ENCODE data around the gene APOBR.
"Not testable (repeated sequence)": the region's sequence is repeated elsewhere in the genome, so short reads cannot be mapped to it uniquely, and the experiment has no call there.

APOBR gene

DNA sequence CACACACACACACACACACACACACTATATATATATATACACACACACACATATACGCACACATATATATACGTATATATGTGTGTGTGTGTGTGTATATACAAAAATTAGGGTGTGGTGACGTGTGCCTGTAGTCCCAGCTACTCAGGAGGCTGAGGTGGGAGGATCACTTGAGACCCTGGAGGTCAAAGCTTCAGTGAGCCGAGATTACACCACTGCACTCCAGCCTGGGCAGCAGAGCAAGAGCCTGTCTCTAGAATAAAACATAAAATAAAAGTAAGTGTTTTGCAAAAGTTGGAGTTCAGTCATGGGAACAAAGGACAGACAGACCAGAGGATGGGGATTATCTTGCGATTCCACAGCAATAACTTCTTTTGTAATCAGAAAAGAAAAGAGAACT is 33.5 kb downstream of the APOBR start:
- DNase-seq: no peak

DNA sequence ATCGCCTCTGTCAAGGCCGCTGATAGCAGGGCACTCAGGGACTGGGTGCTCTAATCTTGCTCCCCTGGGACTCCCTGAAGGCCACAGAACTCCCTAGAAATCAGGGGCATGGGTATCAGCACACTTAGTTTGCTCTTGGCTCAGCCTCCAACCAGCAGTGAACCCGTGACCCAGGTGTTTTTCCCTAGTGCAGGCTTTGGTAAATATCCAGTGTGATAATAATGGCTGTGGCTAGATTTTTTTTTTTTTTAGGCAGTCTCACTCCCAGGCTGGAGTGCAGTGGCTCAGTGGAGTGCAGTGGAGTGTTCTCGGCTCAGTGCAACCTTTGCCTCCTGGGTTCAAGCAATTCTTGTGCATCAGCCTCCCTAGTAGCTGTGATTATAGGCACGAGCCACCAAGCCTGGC is 34.0 kb downstream of the APOBR start:
- no peak for DNase-seq

DNA sequence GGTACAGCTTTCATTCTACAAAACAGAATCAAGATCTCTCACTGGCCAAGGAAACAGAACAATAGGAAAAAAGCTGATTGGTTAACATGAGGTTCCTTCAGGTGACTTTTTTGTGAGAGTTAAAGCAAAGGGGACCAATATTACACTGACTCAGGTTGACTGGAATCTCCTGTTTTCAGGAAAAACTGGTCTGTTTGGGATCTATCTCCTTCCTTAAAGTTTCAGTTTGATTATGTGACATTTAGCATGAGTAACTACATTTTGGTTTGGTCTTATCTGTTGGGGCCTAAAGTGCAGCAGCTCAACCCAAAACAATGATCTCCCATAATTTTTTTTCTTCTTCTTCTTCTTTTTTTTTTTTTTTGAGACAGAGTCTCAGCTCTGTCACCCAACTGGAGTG is 34.7 kb downstream of the APOBR start:
- no peak for DNase-seq

DNA sequence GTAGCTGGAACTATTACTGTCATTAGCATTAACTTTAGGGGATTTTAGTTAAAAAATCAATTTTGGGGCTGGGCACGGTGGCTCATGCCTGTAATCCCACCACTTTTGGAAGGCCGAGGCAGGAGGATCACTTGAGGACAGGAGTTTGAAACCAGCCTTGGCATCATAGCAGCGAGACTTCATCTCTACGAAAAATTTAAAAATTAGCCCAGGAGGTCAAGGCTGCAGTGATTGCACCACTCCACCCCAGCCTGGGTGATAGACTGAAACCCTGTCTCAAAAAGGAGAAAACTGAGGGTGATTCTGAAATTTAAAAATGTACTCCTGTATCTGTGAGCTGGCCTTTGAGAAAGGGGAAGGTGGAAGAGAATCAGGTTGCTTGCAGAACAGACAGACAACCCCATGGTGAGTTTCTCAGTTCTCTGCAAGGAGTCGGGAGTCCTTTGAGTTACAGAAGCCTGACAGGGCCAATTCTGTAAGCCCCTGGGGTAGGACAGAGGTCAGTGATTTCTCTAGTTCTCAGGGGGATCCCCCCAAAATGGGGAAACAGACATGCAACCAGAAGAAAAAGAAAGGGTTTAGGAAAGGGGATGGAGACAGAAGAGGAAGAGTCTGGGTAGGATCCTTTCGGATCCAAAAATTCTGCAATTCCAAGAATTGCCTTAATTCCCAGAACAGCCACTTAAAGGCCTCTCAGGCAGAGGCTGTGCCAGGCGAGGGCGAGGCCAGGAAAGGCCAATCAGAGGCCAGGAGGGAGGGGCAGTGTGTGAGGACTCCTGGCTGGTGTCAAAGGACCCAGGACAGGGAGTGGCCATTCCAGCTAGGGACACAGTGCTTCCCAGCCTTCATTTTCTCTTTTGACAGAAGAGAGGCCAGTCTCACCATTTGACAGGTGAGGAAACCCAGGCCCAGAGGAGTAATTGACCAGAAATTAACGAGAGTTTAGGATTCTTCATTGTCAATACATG is 37.6 kb downstream of the APOBR start:
- no peak for DNase-seq

DNA sequence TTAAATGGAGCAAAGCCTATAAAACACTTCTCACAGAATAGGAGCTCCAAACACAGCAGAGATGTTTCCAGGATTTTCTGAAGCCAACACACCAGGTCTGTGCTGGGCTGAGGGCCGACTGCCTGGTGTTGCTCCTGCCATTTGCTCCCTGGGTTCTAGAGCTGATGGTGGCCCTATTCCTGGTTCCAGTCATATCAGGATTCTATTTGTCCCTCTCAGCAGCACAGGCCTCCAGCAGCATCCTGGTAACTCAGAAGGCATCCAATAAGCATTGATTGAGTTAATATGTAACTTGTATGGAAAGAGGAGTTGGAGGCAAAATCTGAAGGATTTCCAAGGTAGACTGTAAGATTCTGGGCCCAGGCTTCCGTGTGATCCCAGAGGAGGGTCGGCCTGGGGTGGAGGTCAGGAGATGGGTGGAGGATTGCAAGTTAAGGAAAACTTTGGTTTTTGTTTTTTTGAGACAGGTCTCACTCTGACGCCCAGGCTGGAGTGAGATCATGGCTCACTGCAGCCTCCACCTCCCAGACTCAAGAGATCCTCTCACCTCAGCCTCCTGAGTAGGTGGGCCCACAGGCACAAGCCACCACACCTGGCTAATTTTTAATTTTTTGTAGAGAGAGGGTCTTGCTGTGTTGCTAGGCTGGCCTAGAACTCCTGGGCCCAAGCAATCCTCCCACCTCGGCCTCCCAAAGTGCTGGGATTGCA is 38.7 kb downstream of the APOBR start:
- no peak for DNase-seq

DNA sequence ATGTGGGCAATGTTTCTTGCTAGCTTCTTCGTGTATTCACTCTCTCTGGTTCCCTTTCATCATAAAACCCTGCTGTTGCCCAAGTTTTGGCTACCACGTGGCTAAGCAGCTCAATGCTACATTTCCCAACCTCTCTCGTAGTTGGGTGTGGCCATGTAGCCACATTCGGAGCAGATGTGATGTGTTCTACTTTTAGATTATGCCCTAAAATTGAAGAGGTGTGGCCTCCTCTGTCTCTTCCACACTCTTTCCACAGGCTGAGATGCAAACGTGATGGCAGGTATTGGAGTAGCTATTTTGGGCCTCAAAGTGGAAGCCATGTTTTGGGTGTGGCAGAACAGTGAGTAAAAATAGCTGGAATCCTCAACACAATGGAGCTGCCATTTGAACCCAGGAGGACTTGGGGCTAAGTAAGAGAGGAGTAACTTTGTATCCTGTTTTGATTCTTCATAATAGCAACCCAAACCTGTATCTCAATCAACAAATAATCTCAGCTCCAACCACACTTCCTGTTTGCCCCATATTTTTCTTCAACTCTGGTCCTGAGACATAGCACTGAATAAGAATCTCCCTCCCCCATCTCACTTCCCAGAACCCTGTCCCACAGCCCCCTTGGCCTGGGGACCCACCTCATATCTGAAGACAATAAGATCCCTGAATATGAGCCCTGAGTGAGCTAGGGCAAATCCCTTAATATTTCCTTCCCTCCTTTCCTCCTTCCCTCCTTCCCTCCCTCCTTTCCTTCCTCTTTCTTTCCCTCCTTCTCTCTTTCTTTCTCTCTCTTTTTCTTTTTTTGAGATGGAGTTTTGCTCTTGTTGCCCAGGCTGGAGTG is 40.3 kb downstream of the APOBR start:
- DNase-seq: peak; percentile 21

DNA sequence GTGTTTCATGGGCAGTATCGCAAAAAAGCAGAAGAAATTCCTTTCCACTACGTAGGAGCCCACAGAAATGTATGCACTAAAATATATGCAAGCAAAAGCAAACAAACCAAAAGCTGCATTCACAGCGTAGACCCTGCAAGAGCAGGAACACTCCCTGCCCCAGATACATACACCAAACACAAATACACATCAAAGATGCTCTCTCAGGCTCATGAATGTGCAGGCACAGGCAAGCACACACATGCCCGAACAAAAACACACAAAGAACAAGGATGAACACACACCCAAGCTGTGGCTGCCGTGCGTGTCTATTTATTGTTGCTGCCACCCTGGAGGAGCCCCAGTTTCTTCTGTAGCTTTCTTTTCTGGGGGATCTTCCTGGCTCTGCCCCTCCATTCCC is 42.6 kb downstream of the APOBR start:
- no peak for DNase-seq

DNA sequence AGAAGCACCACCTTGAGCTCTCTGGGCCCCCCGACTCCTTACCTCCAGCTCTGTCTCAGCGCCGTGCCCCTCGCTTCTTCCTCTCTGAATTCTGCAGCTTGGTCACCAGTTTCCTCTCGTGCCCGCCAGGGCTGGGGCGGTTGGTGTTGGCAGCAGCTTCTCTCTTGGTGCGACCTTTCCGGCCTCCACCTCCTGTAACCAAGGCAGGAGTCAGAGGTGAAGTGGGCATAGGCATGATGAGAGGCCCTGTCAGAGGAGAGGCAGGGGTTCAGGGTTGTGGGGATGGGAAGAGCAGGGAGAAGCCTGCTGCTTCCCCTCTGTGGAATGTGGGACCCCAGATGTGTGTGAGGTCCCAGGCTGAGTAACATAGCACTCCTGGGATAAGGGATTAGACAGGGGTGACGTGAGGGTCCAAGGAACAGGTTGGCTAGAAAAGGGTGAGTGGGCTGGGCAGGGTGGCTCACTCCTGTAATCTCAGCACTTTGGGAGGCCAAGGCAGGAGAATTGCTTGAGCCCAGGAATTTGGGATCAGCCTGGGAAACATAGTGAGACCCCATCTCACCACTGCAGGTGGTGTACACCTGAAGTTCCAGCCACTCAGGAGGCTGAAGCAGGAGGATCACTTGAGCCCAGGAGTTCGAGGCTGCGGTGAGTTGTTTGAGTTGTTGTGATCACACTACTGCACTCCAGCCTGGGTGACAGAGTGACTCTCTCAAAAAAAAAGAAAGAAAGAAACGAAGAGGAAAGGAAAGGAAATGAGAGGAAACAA is 43.7 kb downstream of the APOBR start:
- DNase-seq: no peak

DNA sequence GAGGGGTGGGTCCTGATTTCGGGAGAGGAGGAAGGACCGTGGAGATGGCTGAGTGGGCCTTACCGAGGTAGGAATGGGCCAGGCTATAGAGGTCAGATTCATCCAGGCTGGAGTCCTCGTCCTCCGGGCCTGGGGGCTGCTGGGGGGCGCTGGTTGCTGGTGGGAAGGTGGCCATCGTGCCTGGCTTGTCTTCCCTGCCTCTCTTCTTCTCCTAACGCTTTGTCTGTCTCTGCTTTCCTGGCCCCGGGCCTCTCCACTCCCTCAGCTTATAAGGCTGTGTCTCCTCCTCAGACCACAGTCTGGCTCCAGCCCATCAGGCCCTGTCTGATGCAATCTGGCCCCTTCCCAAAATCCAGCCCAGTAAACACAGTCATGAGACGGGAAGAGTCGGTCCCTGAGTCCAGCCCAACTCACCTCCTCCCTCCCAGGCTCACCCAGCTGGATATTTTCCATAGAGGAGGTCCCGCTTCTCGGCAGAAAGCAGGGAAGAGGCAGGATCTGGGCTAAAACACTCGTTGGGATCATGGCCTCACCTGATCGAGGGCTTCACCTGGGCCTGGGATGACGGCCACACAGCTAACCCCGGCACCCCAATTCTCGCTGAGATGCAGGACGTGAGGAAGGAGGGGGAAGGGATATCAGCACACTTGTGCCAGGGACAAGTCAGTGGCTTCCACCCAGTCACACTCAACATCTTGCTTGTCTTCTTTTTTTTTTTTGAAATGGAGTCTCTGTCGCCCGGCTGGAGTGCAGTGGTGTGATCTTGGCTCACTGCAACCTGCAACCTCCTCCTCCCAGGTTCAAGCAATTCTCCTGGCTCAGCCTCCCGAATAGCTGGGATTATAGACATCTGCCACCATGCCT is 44.5 kb downstream of the APOBR start, which contains the start of gene NUPR1:
TSS of gene NUPR1 (minus strand) at position 242 of the 864 bp plus-strand sequence. CDS start at position 175, 67 bp downstream.
- DNase-seq: peak; percentile 97

DNA sequence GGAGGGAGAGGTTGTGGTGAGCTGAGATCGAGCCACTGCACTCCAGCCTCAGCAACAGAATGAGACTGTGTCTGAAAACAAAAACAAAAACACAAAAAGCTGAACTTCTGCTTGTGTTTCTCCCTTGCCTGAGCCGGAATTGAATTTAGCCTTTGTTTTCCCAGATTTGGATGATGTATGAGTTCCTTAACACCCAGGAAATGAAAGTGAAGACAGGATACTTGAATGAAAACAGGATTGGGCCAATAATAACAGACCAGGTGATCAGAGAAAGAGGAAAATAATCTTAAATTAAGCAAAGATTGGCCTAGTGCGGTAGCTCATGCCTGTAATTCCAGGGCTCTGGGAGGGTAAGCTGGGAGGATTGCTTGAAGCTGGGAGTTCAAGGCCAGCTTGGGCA is 45.9 kb downstream of the APOBR start:
- DNase-seq: no peak

DNA sequence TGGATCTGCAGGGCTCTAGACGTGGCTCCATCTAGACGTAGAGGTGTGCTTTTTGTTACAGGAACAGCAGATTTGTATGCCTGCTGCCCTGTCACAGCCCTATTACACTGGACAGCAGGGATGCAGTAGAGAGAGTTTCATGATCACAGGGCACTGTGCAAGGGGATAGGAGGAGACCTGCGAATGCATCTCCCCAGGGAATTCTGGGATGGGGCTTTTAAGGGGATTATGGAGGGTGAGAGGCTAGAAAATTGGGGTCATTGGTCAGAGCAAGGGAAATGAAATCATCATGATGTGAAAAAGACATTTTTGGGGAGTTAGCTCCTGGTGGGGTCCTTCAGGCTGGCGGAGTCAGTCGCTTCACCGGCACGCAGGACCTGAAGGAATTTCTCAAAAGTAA is 48.2 kb downstream of the APOBR start:
- no peak for DNase-seq

DNA sequence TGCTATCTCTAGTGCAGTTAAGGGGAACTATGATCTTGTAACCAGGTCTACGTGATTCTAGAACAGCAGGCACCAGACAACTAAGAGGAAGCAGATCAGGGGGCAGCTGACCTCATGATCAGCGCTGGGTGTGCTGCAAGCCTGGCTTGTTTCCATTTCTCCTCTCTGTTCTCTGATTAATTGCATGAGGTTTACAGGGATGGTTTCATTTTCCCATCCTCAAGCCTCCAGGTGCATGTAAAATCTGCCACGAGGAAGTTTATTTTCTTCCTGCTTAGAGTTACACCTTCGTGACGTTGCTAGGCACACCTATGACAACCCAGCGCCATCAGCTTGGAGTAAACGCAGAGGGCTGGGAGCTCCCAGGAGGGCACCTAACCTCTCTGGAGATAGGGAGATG is 48.6 kb downstream of the APOBR start:
- no peak for DNase-seq

DNA sequence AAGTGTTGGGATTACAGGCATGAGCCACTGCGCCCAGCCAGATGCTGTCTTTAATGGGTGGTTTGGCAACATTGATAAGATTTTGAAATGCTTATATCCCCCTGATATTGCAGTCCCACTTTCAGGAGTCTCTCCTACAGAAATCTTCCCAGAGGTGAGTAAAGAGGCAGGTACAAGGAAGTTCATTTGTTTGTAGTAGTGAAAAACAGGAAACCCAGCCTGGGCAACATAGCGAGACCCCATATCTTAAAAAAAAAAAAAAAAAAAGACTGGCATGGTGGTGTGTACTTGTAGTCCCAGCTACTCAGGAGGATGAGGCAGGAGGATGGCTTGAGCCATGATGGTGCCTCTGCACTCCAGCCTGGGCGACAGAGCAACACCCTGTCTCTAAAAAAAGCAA is 50.6 kb downstream of the APOBR start:
- DNase-seq: no peak

DNA sequence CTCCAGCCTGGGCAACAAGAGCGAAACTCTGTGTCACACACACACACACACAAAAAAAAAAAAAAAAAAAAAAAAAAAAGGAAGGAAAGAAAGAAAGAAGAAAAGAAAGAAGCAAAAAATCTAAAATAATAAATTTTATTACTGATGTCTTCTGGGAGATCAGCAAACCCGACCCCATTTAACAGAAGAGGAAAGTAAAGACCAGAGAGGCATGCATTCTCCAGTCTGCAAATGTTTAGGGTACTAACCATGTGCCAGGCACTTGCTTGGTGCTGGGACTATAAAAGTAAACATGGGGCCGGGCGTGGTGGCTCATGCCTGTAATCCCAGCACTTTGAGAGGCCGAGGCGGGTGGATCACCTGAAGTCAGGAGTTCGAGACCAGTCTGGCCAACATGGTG is 51.5 kb downstream of the APOBR start:
- not testable (repeated sequence) for DNase-seq

DNA sequence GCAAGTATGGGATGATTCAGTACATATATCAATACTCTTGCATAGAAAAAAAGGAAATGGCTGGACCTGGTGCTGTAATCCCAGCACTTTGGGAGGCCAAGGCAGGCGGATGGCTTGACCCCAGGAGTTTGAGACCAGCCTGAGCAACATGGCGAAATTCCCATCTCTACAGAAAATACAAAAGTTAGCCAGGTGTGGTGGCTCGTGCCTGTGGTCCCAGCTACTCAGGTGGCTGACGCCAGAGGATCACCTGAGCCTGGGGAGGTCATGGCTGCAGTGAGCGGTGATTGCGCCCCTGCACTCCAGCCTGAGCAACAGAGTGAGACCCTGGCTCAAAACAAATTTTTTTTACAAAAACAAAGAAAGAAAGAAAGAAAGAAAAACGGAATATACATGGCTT is 52.2 kb downstream of the APOBR start:
- no peak for DNase-seq

DNA sequence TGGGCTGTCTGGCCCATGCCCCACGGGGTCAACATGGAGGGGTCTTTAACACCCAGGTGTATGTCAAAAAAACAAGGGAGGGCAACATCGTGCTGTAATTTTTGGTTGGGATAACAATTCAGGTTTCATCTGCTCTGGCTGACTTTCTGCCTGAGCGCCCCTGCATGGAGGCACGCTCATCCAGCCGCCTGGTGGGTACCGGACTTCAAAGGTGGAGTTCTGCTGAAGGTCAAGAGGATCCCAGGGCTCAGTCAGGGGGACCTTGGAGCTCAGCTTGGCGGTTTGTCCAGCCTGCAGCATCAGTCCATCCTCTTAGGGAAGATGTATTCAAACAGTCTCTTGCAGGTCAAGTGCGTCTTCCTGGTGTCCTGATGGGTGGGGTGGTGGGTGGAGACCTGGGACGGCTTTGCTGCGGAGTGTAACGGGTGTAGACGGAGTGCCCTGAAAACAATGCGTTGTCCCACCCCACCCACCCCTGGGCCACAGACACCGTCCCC is 53.9 kb downstream of the APOBR start:
- no peak for DNase-seq

All from fibroblast of skin of right biceps (primary cell).